HCT116 (cell line): Measurements from ENCODE around the gene PDSS2. TPM values are rescaled to one million over a fixed set of nuclear protein-coding genes. Genes with fewer than 3 reads are reported as not detected.

ENCODE experiments used
- ATAC-seq: fragments of 200-7000 bp; cut with Tn5 transposase; 2 replicates; pipeline ENCODE4 v1.9.1; 2020; ENCODE audit warnings: mild to moderate bottlenecking, moderate library complexity
- BruUV-seq: library from RNA; stranded (reverse); fragments of 400-500 nt; replicated peaks from 2 replicates; lab custom pipeline; 2021; lab: Mats Ljungman, UMichigan
- CTCF ChIA-PET: fragments of 300-600 bp; sonication (Branson Sonifier 250); formaldehyde crosslinking; loops from one replicate; lab custom pipeline; 2021; ENCODE audit warnings: antibody characterized with exemption; lab: Charles Lee
- POLR2A ChIA-PET: fragments of 300-600, 350-600 bp; sonication (Branson Sonifier 250); formaldehyde crosslinking; loops from one replicate; lab custom pipeline; 2021; ENCODE audit warnings: antibody characterized with exemption; lab: Charles Lee
- RAD21 ChIA-PET, 2 experiments: fragments of 300-600 bp; sonication (Branson Sonifier 250); formaldehyde crosslinking; loops; one replicate each; lab custom pipeline; 2023; ENCODE audit warnings: low total read pairs in 2 of 2; ENCODE audit not compliant: uncharacterized antibody in 2 of 2, unreplicated experiment in 2 of 2, low non-redundant PET in 1 of 2; lab: Charles Lee
- DNase-seq: peaks from one replicate; pipeline ENCODE4 v3.0.0-alpha.2; 2010; ENCODE audit warnings: low read depth, low spot score
- H2AFZ ChIP-seq: fragments of 200-600 bp; shearing (Covaris generic), sonication (generic); 2 replicates; pipeline ENCODE4 v1.6.1; 2017; ENCODE audit warnings: low read depth, mixed run types, mixed read lengths, antibody characterized with exemption, low read length; ENCODE audit not compliant: poor library complexity, severe bottlenecking
- H3K27ac ChIP-seq: 2 replicates; pipeline ENCODE4 v1.5.1; 2012; ENCODE audit warnings: low read depth, low read length
- H3K27me3 ChIP-seq: fragments of 200-600 bp; sonication (generic); 2 replicates; pipeline ENCODE4 v1.6.1; 2016; ENCODE audit warnings: mixed run types, low read length, mixed read lengths; ENCODE audit not compliant: insufficient read depth
- H3K36me3 ChIP-seq, 2 experiments: fragments of 200-500 bp in 1 of 2; fragments of 200-600 bp in 1 of 2; sonication (Bioruptor generic) in 1 of 2; sonication (generic) in 1 of 2; 2 replicates each; pipeline versions ENCODE4 v1.5.1 to v1.6.1; 2014 to 2016; ENCODE audit warnings: low read length in 2 of 2, inconsistent platforms in 1 of 2, mixed read lengths in 1 of 2, mixed run types in 1 of 2; ENCODE audit not compliant: insufficient read depth in 2 of 2, control insufficient read depth in 1 of 2
- H3K4me1 ChIP-seq, 2 experiments: fragments of 200-600 bp in 1 of 2; sonication (generic) in 1 of 2; 2 replicates each; pipeline versions ENCODE4 v1.5.1 to v1.6.1; 2012 to 2017; ENCODE audit warnings: low read length in 2 of 2, inconsistent platforms in 1 of 2, mild to moderate bottlenecking in 1 of 2, mixed read lengths in 1 of 2, mixed run types in 1 of 2, moderate library complexity in 1 of 2; ENCODE audit not compliant: insufficient read depth in 2 of 2, control insufficient read depth in 1 of 2
- H3K4me2 ChIP-seq: fragments of 200-600 bp; sonication (generic); 2 replicates; pipeline ENCODE4 v1.6.1; 2017; ENCODE audit warnings: mixed run types, low read length, mixed read lengths
- H3K4me3 ChIP-seq, 2 experiments: fragments of 200-600 bp in 1 of 2; sonication (generic) in 1 of 2; replicated peaks in 1 of 2; 2 replicates each; pipeline ENCODE4 v1.5.1; 2011 to 2016; ENCODE audit warnings: low read length in 2 of 2, control low read depth in 1 of 2, low read depth in 1 of 2, mild to moderate bottlenecking in 1 of 2, mixed read lengths in 1 of 2, mixed run types in 1 of 2
- H3K79me2 ChIP-seq: fragments of 200-600 bp; sonication (generic); 2 replicates; pipeline ENCODE4 v1.6.1; 2017; ENCODE audit warnings: mild to moderate bottlenecking, mixed run types, low read length, moderate library complexity, mixed read lengths; ENCODE audit not compliant: insufficient read depth
- H3K9ac ChIP-seq: fragments of 200-600 bp; sonication (generic); 2 replicates; pipeline ENCODE4 v1.6.1; 2016; ENCODE audit warnings: low read length, mixed read lengths
- H3K9me2 ChIP-seq: fragments of 200-600 bp; sonication (generic), shearing (Covaris generic); 2 replicates; pipeline ENCODE4 v1.6.1; 2017; ENCODE audit warnings: mixed run types, mild to moderate bottlenecking, moderate library complexity; ENCODE audit not compliant: insufficient read depth
- H3K9me3 ChIP-seq, 2 experiments: fragments of 200-500 bp in 1 of 2; fragments of 200-600 bp in 1 of 2; sonication (Bioruptor generic) in 1 of 2; sonication (generic) in 1 of 2; 2 replicates each; pipeline ENCODE4 v1.6.1; 2014 to 2017; ENCODE audit warnings: low read length in 2 of 2, mixed read lengths in 2 of 2, inconsistent platforms in 1 of 2, low read depth in 1 of 2, mild to moderate bottlenecking in 1 of 2, mixed run types in 1 of 2, moderate library complexity in 1 of 2; ENCODE audit not compliant: control insufficient read depth in 1 of 2, insufficient read depth in 1 of 2
- H4K20me1 ChIP-seq: fragments of 200-600 bp; sonication (generic), shearing (Covaris generic); 2 replicates; pipeline ENCODE4 v1.6.1; 2017; ENCODE audit warnings: mixed run types, mild to moderate bottlenecking, moderate library complexity; ENCODE audit not compliant: insufficient read depth
- CBX3 ChIP-seq: IDR thresholded peaks from 2 replicates; pipeline ENCODE4 v1.6.1; 2012; ENCODE audit warnings: low read depth
- EZH2 ChIP-seq: fragments of 200-600 bp; sonication (generic); IDR thresholded peaks from 2 replicates; pipeline ENCODE4 v1.6.1; 2017; ENCODE audit warnings: antibody characterized with exemption, mixed run types
- EZH2phosphoT487 ChIP-seq: fragments of 200-600 bp; IDR thresholded peaks from 2 replicates; pipeline ENCODE4 v1.6.1; 2018; ENCODE audit warnings: antibody characterized with exemption, borderline replicate concordance
- FOSL1 ChIP-seq: IDR thresholded peaks from 2 replicates; pipeline ENCODE4 v1.6.1; 2012; ENCODE audit warnings: low read depth
- RAD21 ChIP-seq: IDR thresholded peaks from 2 replicates; pipeline ENCODE4 v1.6.1; 2012; ENCODE audit warnings: low read depth, mild to moderate bottlenecking
- REST ChIP-seq: IDR thresholded peaks from 2 replicates; pipeline ENCODE4 v1.6.1; 2012; ENCODE audit warnings: low read depth
- SRF ChIP-seq: IDR thresholded peaks from 2 replicates; pipeline ENCODE4 v1.6.1; 2012; ENCODE audit warnings: low read depth
- TCF7L2 ChIP-seq: IDR thresholded peaks from 2 replicates; pipeline ENCODE4 v1.7.0; 2011; ENCODE audit warnings: borderline replicate concordance, inconsistent platforms; ENCODE audit not compliant: insufficient read depth, insufficient read length; ENCODE audit errors: extremely low read depth
- ZBTB33 ChIP-seq: IDR thresholded peaks from 2 replicates; pipeline ENCODE4 v1.6.1; 2011; ENCODE audit warnings: mild to moderate bottlenecking, low read length, moderate library complexity; ENCODE audit not compliant: insufficient replicate concordance; ENCODE audit errors: extremely low read depth
- ZFX ChIP-seq: fragments of 450-650 bp; IDR thresholded peaks from 2 replicates; pipeline ENCODE4 v1.6.1; 2017
- intact Hi-C: fragments of 100-400 bp; cut with micrococcal nuclease; formaldehyde crosslinking; loops from 2 replicates; pipeline ENCODE4 v1.10.0; 2022
- total RNA-seq: library from RNA; stranded (reverse); gene quantifications from one replicate; pipeline ENCODE4 v1.2.1, GENCODE V29; 2021; ENCODE audit not compliant: unreplicated experiment
- TF ChIP-seq, protein P1 (sequence below): IDR thresholded peaks from 2 replicates; pipeline ENCODE4 v1.6.1; 2012

Gene PDSS2
- total RNA-seq, 1 experiment from 2014 or later = 12.2 TPM

DNA sequence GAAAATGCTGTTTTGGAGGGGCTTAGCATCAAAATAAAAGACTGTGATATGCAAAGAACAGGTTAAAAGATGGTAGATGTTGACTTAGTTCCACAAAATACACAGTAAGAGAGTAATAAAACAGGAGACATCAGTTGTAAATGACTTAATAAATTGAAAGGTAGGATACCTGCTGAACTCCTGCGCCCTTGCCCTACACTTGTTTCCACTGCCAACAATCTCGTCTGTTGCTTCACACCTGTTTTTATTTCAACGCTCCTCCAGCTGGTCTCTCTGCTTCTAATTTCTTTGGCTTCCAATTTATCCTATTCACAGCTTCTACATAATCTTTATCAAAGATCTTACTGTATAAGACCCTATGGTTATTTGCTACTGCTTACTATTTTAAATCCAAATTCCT is 228.1 kb downstream of the PDSS2 start:
- TF ChIP-seq EZH2phosphoT487 (no peak), ZFX (no peak), RAD21 (no peak), ZBTB33 (no peak), EZH2 (no peak), CBX3 (no peak), TCF7L2 (no peak), REST (no peak), SRF (no peak), FOSL1 (no peak)
- TF ChIP-seq, protein P1, sequence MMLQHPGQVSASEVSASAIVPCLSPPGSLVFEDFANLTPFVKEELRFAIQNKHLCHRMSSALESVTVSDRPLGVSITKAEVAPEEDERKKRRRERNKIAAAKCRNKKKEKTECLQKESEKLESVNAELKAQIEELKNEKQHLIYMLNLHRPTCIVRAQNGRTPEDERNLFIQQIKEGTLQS = no peak
- Histone ChIP-seq H3K27me3 (no peaks in the 10 kb centered on the region), H3K4me3 (no peak overlapping the region), H2AFZ (no peak overlapping the region), H3K27ac (no peak overlapping the region), H3K9ac (no peak overlapping the region), H3K9me3 (no peaks in the 10 kb centered on the region), H3K9me2 (no peaks in the 10 kb centered on the region), H3K4me1 (no peaks in the 10 kb centered on the region), H4K20me1 (no peaks in the 10 kb centered on the region), H3K36me3 (no peaks in the 10 kb centered on the region; a peak in 1 of 4 replicates), H3K4me2 (no peak overlapping the region), H3K79me2 (no peaks in the 10 kb centered on the region)
- ChIA-PET RAD21 (no interaction called here), CTCF (no interaction called here), POLR2A (no interaction called here)
- intact Hi-C loops = no loop called here
- ATAC-seq (no peak), DNase-seq (no peak)
- BruUV-seq = no TSS peak
